ENCODE results near the gene ACOT12. TPM values are rescaled to one million over a fixed set of nuclear protein-coding genes. Genes with fewer than 3 reads are reported as not detected.

Gene ACOT12
- total and polyA plus RNA-seq, 2 of the 13 experiments (the other 11 are each of a cell fraction or from before 2014, with no cell fraction given), result not detected

DNA sequence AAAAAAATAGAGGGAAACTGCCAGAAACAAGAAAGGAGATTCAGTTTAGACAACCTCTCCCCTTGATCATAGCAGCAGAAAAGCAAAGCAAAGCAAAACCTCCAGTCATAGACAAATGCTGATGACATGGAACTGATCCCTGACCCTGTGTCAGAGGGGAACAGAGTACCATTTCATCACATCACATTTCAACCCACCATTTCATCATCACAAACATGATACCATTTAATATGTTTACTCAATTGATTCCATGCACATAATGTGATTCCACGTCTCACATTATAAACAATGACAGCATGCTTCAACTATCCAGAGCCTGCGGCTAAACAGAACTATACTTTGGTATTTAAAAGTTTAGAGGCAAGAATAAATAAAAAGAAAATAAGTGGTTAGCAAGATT is 28.7 kb upstream of the ACOT12 start (continued):
- TF ChIP-seq ZNF282 (IDR thresholded peaks at IDR 0.05; ENCODE audit: partially characterized antibody), result no peak
- TF ChIP-seq NR2C2 (CRISPR knock-in tag; IDR thresholded peaks at IDR 0.05; ENCODE audit: borderline replicate concordance), result peak; percentile 77; the same call in 1 of the 2 replicates
- no peak for TF ChIP-seq ZNF639 (CRISPR knock-in tag; conservative IDR thresholded peaks at IDR 0.05)
- peak; percentile 79 for TF ChIP-seq FOSL2 (CRISPR knock-in tag; IDR thresholded peaks at IDR 0.05)
- TF ChIP-seq, protein P1, sequence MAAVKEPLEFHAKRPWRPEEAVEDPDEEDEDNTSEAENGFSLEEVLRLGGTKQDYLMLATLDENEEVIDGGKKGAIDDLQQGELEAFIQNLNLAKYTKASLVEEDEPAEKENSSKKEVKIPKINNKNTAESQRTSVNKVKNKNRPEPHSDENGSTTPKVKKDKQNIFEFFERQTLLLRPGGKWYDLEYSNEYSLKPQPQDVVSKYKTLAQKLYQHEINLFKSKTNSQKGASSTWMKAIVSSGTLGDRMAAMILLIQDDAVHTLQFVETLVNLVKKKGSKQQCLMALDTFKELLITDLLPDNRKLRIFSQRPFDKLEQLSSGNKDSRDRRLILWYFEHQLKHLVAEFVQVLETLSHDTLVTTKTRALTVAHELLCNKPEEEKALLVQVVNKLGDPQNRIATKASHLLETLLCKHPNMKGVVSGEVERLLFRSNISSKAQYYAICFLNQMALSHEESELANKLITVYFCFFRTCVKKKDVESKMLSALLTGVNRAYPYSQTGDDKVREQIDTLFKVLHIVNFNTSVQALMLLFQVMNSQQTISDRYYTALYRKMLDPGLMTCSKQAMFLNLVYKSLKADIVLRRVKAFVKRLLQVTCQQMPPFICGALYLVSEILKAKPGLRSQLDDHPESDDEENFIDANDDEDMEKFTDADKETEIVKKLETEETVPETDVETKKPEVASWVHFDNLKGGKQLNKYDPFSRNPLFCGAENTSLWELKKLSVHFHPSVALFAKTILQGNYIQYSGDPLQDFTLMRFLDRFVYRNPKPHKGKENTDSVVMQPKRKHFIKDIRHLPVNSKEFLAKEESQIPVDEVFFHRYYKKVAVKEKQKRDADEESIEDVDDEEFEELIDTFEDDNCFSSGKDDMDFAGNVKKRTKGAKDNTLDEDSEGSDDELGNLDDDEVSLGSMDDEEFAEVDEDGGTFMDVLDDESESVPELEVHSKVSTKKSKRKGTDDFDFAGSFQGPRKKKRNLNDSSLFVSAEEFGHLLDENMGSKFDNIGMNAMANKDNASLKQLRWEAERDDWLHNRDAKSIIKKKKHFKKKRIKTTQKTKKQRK (IDR thresholded peaks at IDR 0.05; ENCODE audit: low read length), result no peak
- no peak for TF ChIP-seq PHF21A (CRISPR knock-in tag; IDR thresholded peaks at IDR 0.05)
- TF ChIP-seq CREB1 (IDR thresholded peaks at IDR 0.05), result peak; percentile 66
- TF ChIP-seq CREB1 (CRISPR knock-in tag; IDR thresholded peaks at IDR 0.05), result peak; percentile 51
- TF ChIP-seq ZNF280B (CRISPR knock-in tag; IDR thresholded peaks at IDR 0.05; ENCODE audit: borderline replicate concordance), result no peak
- TF ChIP-seq MLX (CRISPR knock-in tag; IDR thresholded peaks at IDR 0.05), result no peak
- no peak for TF ChIP-seq HMGA1 (CRISPR knock-in tag; conservative IDR thresholded peaks at IDR 0.05)
- TF ChIP-seq ZIK1 (CRISPR knock-in tag; IDR thresholded peaks at IDR 0.05; ENCODE audit: borderline replicate concordance, low read depth), result no peak
- TF ChIP-seq MXD3 (CRISPR knock-in tag; IDR thresholded peaks at IDR 0.05), result no peak
- TF ChIP-seq ZBTB21 (CRISPR knock-in tag; IDR thresholded peaks at IDR 0.05), result peak; percentile 84
- no peak for TF ChIP-seq CHCHD3 (CRISPR knock-in tag; IDR thresholded peaks at IDR 0.05)
- peak; percentile 43; the same call in 1 of the 2 replicates for TF ChIP-seq ISL2 (CRISPR knock-in tag; IDR thresholded peaks at IDR 0.05)
- TF ChIP-seq, protein P2, sequence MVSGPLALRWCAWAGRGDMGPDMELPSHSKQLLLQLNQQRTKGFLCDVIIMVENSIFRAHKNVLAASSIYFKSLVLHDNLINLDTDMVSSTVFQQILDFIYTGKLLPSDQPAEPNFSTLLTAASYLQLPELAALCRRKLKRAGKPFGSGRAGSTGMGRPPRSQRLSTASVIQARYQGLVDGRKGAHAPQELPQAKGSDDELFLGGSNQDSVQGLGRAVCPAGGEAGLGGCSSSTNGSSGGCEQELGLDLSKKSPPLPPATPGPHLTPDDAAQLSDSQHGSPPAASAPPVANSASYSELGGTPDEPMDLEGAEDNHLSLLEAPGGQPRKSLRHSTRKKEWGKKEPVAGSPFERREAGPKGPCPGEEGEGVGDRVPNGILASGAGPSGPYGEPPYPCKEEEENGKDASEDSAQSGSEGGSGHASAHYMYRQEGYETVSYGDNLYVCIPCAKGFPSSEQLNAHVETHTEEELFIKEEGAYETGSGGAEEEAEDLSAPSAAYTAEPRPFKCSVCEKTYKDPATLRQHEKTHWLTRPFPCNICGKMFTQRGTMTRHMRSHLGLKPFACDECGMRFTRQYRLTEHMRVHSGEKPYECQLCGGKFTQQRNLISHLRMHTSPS (CRISPR knock-in tag; IDR thresholded peaks at IDR 0.05; ENCODE audit: low read depth), result no peak
- no peak for TF ChIP-seq BRD4 (CRISPR knock-in tag; IDR thresholded peaks at IDR 0.05)
- TF ChIP-seq NCOA5 (CRISPR knock-in tag; IDR thresholded peaks at IDR 0.05), result no peak
- no peak for TF ChIP-seq ZNF230 (CRISPR knock-in tag; IDR thresholded peaks at IDR 0.05)
- TF ChIP-seq ZNF678 (CRISPR knock-in tag; IDR thresholded peaks at IDR 0.05), result no peak
- no peak for TF ChIP-seq NRL (CRISPR knock-in tag; IDR thresholded peaks at IDR 0.05; ENCODE audit: borderline replicate concordance)
